Measurements from ENCODE around the gene UGT1A4. TPM values are rescaled to one million over a fixed set of nuclear protein-coding genes. Genes with fewer than 3 reads are reported as not detected.

The UGT1A4 gene
- total and polyA plus RNA-seq, 9 of the 15 experiments (the other 6 are each of a cell fraction or from before 2014, with no cell fraction given), result not detected

DNA sequence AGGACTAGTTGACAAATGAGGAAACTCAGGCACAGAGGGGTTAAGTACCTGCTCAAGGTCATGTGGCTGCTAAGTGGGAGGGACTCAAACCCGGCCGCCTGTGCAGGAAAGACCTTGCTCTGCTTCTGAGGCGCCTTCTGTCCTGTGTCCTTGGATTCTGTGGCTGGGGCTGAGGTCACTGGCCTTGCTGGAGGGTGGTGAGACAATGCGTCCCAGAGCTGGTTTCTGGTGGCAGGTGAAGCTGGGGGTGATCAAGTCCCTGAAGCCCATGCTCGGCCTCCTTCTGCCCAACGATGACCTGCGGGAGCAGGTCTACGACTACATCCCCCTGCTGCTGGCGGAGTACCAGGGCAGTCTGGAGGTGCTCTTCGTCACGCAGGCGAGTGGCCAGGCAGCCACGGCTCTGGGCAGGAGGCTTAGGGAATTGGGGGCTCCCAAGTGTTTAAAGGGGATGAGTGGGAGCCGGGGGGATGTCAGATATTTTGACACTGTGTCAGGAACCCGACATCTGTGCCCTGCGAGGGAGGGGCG lies 75.7 kb downstream of the UGT1A4 start:
- ChIA-PET CTCF (ENCODE audit: low intra/inter-chr PET ratio) (no interaction called here), POLR2A (interaction anchor here (0.8 kb wide), 1 partner anchor 14 kb away, joined by 3 read pairs; no protein-coding TSS in a partner anchor)
- DNase-seq (ENCODE audit: extremely low read depth in 1 of 4, low spot score in 3 of 4) (no peak), FAIRE-seq (no peak), ATAC-seq (no peak)
- in situ Hi-C loops (cut with MboI), result no loop called here
- BruUV-seq (replicated peaks), result no TSS peak
- H3K27ac ChIP-seq (ENCODE audit: extremely low read depth, low read depth, low read length), result no peak overlapping the region
- H4K20me1 ChIP-seq (replicated peaks; ENCODE audit: control insufficient read depth, insufficient read depth, low read length), result no peaks in the 10 kb centered on the region
- WGBS (ENCODE audit: insufficient coverage, low coverage, missing lambda C conversion rate), result 2% methylated on average over 13 of the region's 17 CpGs
- no peak overlapping the region for H2AFZ ChIP-seq (ENCODE audit: low read depth, low read length)
- no peak overlapping the region for H3K4me2 ChIP-seq (ENCODE audit: insufficient read depth, low read length)
- H3K27me3 ChIP-seq (ENCODE audit: control insufficient read depth in 2 of 2, insufficient read depth in 2 of 2, low read length in 2 of 2), result peaks cover 0 to 42% of the 10 kb centered on the region in 2 experiments; a peak in 2 of 5 replicates
- H3K9me3 ChIP-seq (replicated peaks; ENCODE audit: control insufficient read depth, insufficient read depth, low read depth, low read length), result no peaks in the 10 kb centered on the region
- H3K4me1 ChIP-seq (replicated peaks in 1 of 2; ENCODE audit: control insufficient read depth in 2 of 2, insufficient read depth in 2 of 2, low read length in 2 of 2), result no peaks in the 10 kb centered on the region; a peak in 1 of 5 replicates
- intact Hi-C loops (cut with micrococcal nuclease), result no loop called here
- H3K9me1 ChIP-seq (ENCODE audit: control insufficient read depth, insufficient read depth, low read length), result no peaks in the 10 kb centered on the region
- H3K4me3 ChIP-seq, result no peak overlapping the region
- H3K36me3 ChIP-seq (ENCODE audit: control insufficient read depth, insufficient read depth, low read length), result no peaks in the 10 kb centered on the region
- no peak overlapping the region for H3K9ac ChIP-seq (ENCODE audit: insufficient read depth in 1 of 2, low read depth in 2 of 2, low read length in 2 of 2)
- TF ChIP-seq CHD2 (IDR thresholded peaks at IDR 0.05; ENCODE audit: low read depth, low read length) (no peak), KAT2B (IDR thresholded peaks at IDR 0.05; ENCODE audit: low read depth, low read length) (no peak), ZFP1 (CRISPR knock-in tag; IDR thresholded peaks at IDR 0.05) (no peak), ZNF263 (CRISPR knock-in tag; IDR thresholded peaks at IDR 0.05; ENCODE audit: borderline replicate concordance) (no peak), ZSCAN32 (CRISPR knock-in tag; IDR thresholded peaks at IDR 0.05) (no peak)
- TF ChIP-seq, protein P1, sequence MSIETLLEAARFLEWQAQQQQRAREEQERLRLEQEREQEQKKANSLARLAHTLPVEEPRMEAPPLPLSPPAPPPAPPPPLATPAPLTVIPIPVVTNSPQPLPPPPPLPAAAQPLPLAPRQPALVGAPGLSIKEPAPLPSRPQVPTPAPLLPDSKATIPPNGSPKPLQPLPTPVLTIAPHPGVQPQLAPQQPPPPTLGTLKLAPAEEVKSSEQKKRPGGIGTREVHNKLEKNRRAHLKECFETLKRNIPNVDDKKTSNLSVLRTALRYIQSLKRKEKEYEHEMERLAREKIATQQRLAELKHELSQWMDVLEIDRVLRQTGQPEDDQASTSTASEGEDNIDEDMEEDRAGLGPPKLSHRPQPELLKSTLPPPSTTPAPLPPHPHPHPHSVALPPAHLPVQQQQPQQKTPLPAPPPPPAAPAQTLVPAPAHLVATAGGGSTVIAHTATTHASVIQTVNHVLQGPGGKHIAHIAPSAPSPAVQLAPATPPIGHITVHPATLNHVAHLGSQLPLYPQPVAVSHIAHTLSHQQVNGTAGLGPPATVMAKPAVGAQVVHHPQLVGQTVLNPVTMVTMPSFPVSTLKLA (conservative IDR thresholded peaks at IDR 0.05), result no peak
- H3K79me2 ChIP-seq (ENCODE audit: control insufficient read depth, insufficient read depth, low read length), result no peaks in the 10 kb centered on the region

Data from K562 (cell line).